Measurements from ENCODE around the gene ADGRG1.

Gene ADGRG1

DNA sequence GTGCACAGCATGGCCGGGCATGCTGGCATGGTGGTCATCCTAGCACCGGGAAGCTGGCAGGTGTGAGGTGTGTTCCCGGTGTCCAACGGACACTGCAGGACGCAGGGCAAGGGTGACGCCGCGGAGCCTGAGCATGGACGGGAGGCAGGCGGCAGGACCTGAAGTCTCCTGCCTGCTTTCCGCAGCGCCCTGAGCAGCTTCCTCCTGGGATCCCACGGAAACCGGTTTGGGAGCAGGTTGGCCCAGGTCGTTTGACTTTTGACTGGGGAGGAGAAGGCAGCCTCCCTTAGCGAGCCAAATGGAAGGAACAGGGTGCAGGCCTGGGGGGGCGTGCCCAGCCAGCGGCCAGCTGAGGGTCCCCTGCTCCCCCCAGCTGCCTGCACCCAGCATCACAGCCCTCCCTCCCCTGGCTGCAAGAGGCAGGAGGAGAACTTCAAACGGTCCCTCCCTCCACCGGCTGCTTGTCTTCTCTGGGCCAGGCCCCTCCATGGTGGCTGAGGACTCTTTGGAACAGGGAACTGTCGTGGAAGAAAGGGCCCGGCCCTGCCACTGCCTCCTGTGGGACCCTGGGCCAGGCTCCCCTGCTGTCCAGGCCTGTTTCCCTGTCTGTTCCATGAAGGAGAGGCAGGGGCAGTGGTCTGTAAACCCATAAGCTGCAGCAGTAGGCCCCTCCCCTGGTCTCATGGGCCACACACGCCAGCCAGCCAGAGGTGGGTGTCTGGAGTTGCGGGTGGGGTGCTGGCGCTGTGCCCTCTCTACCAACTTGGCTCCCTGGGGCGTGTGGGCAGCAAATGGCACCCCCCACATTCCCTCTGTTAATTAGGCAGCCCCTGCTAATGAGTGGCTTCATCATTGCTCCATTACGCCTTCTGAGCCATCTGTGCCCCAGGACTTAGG lies 7.8 kb upstream of the ADGRG1 start:
- in situ Hi-C loops (cut with MboI; ENCODE audit: low sequenced_read_pairs): no loop called here

- in situ Hi-C loops (cut with MboI; ENCODE audit: low sequenced_read_pairs): no loop called here
Observed at GRCh38 chr16:57621521-57622271, 6.7 kb upstream of the ADGRG1 start.

DNA sequence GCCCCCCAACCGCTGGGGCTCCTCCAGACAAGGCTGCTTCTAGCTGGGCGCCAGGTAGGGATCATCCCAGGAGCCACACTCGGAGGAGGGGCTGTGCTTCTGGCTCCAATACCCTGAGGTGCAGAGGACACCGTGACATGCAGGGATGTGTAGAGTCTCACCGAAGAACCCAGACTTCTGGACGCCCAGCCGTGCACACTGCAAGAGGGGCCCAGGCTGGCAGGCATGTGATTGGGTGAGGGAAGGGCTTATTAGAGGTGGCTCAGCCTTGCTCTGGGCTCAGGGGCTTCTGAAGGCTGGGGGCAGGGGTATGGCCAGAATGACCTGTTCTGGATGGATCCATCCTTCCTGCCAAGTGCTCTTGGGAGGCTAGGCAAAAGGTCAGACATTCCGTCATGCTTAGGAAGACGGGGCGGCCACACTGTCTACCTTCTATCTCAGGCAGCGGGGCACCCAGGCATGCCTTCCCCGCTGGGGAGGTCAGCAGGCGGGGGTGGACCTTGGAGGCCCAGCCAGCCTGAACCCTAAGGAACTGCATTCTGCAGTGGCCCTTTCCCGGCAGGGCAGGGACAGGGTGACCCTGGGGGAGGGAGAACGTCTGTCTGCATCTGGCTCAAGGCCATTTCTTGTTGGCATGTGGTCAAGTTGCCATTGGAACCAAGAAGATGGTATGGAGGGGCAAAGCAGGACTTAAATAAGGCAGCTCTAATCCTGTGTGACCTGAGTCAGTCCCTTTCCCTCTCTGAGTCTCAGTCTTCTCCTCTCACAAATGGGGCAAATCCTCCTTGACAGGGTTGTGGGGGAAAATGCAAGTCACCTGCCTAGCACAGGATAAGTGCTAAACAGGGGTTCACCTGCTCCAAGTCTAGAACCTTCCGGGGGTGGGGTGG lies 5.8 kb upstream of the ADGRG1 start:
- in situ Hi-C loops (cut with MboI; ENCODE audit: low sequenced_read_pairs): no loop called here

DNA sequence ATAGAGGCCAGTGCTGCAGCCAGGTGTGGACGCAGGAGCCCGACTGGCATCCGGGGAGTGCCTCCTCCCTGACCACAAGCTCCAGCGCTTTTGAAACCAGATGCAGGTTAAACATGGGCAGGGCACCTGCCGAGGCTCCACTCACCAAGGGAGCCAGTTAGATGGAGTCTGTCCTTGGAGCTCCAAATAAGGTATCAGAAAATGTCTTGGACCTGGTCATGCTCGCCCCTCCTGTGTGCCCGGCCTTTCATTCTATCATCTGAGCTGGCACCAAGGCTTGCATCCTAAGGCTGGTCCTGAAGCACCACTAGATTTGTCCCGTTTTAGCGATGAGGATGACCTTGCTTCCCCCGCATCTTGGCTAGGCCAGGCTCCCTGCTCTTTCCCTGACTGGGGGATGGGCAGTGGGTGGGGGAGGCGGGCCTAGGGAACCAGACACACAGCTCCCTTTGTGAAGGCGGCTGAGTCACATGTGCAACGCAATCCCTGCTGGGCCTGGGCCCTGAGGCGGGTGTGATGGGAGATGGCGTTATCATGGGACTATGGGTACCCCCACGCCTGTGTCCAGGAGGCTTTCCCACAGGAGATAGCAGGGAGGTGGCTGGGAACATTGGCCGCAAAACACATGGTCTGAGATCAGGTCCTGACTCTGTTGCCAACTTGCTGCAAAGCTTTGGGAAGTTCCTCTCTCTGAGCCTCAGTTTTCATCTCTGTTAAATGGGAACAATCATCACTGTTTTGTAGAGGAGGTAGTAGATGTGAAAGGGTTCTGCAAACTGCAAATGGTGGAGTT lies 5.0 kb upstream of the ADGRG1 start:
- in situ Hi-C loops (cut with MboI; ENCODE audit: low sequenced_read_pairs): no loop called here

- in situ Hi-C loops (cut with MboI; ENCODE audit: low sequenced_read_pairs): no loop called here
Observed at GRCh38 chr16:57624044-57624688, 4.3 kb upstream of the ADGRG1 start.

DNA sequence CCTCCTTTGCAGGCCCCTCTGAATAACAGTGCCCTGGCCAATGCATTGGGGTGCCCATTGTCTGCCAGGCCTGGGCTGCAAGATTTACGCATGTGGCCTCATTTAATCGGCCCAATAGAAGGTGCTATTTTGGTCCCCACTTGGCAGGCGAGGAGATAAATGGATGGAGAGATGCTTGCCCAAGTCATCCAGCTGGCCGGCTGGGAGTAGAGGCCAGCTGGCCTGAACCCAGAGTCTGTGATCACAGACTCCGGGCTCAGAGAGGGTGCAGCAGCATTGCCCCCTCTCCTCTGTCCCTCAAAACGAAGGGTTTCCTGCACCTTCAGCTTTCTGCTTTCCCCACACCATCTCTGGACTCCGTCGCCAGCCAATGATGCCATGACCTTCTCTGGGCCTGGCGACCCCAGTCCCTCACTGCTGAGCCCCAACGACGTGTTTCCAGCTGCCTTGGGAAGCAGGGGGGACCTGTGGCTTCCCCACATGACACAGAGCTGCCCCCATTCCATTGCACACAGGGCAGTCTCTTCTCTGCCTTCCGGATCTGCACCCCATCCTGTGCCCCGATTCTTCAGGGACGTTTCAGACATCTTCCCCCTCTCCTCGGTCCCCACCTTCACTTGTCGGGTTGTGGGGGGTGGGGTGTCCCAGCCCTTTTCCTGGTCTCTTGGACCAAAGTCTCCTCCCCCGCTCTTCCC lies 3.5 kb upstream of the ADGRG1 start:
- in situ Hi-C loops (cut with MboI; ENCODE audit: low sequenced_read_pairs): no loop called here

- in situ Hi-C loops (cut with MboI; ENCODE audit: low sequenced_read_pairs): no loop called here
Observed at GRCh38 chr16:57626420-57627170, 1.8 kb upstream of the ADGRG1 start.

GRCh38 chr16:57627184-57627871 lies 1.1 kb upstream of the ADGRG1 start:
- in situ Hi-C loops (cut with MboI; ENCODE audit: low sequenced_read_pairs): no loop called here

- in situ Hi-C loops (cut with MboI; ENCODE audit: low sequenced_read_pairs): no loop called here
Observed at GRCh38 chr16:57628783-57629293, 408 bp downstream of the ADGRG1 start.

DNA sequence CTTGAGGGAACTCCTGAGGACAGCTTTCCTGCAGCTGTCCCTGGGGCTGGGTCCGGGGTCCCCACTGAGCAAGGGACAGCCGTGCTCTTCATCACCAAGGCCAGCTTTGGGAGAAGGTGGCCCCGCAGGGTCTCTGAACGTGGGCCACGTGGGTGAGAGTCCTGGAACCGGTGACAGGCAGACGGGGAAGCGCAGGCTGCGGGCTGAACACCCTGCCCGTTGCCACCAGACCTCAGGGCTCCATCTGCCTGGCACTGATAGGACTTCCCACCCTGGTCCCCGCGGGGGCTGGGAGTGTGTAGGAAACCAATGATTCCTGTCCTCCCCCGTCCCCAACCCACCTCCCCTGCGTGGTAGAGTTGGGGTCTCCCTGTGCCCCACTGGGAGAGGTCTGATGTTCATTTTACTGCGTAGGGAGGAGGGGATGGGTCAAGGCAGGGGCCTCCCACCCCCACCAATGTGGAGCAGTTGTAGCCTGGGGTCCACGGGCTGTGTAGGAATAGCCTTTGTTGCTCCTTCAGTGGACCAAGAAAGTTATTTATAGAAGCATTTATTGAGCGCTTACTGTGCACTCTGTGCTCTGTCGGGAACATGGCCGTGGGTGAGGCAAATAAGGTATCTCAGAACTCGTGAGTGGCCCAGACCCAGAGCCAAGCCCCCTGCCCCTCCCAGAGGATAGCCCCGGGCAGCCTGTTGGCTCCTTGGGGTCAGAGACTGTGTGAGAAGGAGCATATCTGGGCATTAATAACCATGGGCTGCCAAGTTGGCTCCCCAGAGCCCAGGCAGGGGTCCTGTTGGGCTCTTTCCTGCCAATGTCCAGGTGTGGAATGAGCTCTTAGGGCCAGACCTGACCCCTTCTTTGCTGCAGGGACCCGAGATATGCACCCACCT lies 1.3 kb downstream of the ADGRG1 start:
- in situ Hi-C loops (cut with MboI; ENCODE audit: low sequenced_read_pairs): no loop called here

GRCh38 chr16:57630407-57630797 lies 2.0 kb downstream of the ADGRG1 start:
- in situ Hi-C loops (cut with MboI; ENCODE audit: low sequenced_read_pairs): no loop called here

DNA sequence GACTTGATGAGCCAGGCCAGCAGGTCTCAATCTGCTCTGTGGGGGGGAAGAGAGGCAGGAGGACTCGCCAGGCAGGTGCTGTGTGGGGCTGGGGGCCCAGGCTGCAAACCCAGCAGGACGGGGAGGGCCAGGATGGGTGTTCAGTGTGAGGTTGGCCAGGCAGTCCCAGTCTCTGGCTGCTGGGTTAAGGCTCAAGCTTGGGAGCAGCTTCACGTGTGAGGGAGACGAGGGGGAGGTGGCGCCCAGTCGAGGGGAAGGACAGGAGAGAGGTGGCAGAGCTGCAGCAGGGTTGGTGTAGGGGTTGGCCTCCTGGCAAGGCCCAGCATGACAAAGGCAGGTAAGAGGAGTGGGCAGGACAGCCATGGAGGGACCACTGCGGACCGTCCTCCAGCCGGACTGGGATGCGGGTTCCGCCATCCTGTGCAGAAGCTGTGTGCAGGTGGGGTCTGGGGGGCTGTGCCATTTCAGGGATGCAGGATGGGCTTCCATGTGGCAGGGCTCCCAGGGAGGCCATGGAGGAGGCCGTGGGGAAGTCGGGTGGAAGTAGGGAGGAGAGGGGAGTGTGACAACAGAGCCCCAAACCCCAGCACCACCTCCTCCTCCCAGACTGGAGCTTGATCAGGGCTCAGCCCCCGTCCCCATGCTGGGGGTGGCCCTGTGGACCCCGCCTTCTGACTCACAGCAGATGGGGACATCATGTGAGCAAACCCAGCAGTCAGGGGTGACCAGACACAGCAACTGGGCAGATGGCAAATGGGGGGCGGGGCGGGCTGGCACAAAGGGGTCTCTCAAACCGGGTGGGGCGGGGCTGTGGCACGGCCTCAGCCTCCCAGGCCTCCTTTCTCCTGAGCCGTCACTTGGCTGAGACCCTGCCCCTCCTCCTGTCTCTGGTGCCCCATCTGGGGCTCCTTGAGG lies 2.8 kb downstream of the ADGRG1 start:
- in situ Hi-C loops (cut with MboI; ENCODE audit: low sequenced_read_pairs): no loop called here

GRCh38 chr16:57632568-57632967 lies 4.1 kb downstream of the ADGRG1 start:
- in situ Hi-C loops (cut with MboI; ENCODE audit: low sequenced_read_pairs): no loop called here

GRCh38 chr16:57633383-57634064 lies 5.1 kb downstream of the ADGRG1 start:
- in situ Hi-C loops (cut with MboI; ENCODE audit: low sequenced_read_pairs): no loop called here

DNA sequence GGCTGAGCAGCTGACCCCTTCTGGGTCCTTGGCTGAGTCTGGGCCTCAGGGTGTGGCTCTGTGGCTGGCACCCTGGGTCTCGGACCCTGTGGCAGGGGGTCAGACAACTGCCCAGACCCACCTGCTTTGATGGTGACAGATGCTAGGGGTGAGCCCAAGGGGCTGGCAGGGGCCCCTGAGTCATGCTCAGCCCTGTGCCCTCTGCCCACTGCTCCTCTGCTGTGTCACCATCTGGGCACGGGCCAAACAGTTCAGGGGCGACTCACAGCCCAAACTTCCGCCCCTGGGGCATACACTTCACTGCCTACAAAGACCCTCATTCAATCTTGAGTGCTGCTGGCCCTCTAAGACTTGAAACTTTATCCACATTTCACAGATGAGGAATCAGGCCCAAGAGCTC lies 5.7 kb downstream of the ADGRG1 start:
- in situ Hi-C loops (cut with MboI; ENCODE audit: low sequenced_read_pairs): no loop called here
